ENCODE measurements around the gene SUPT20HL1. TPM values are rescaled to one million over a fixed set of nuclear protein-coding genes. Genes with fewer than 3 reads are reported as not detected.

SUPT20HL1 gene
- total and polyA plus RNA-seq, 10 of the 15 experiments (the other 5 are each of a cell fraction or from before 2014, with no cell fraction given): not detected

DNA sequence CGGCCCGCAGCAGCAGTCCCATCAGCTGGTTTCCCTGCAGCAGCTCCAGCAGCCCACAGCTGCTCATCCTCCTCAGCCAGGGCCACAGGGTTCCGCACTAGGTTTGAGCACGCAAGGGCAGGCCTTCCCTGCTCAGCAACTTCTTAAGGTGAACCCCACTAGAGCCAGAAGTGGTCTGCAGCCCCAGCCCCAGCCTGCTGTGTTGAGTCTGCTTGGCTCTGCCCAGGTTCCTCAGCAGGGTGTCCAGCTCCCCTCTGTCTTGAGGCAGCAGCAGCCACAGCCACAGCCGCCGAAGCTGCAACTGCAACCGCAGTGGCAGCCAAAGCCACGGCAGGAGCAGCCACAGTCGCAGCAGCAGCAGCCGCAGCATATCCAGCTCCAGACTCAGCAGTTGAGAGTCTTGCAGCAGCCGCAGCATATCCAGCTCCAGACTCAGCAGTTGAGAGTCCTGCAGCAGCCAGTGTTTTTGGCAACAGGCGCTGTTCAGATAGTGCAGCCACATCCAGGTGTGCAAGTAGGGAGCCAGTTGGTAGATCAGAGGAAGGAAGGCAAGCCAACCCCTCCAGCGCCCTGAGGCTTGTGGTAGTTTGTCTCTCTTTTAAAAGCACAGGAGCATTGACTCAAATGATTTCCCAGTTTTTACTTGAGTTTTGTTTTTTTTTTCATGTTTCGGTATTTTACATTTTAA lies 4.6 kb downstream of the SUPT20HL1 start:
- SMC1A ChIA-PET (ENCODE audit: uncharacterized antibody, unreplicated experiment): no interaction called here
- ATAC-seq (no peak), FAIRE-seq (no peak), DNase-seq (ENCODE audit: low read depth, low spot score) (no peak)
- in situ Hi-C loops (cut with MboI): no loop called here
- Histone ChIP-seq H3K9me3 (replicated peaks; ENCODE audit: control insufficient read depth, insufficient read depth, low read length) (no peaks in the 10 kb centered on the region), H3K27ac (ENCODE audit: control insufficient read depth, insufficient read depth) (no peak overlapping the region), H3K4me3 (no peak overlapping the region), H2AFZ (ENCODE audit: control insufficient read depth, low read depth, low read length) (no peak overlapping the region), H3K9ac (ENCODE audit: control insufficient read depth, insufficient read depth, low read length) (no peak overlapping the region), H3K79me2 (ENCODE audit: control insufficient read depth, insufficient read depth, low read length) (no peaks in the 10 kb centered on the region), H3K36me3 (ENCODE audit: control insufficient read depth in 2 of 2, insufficient read depth in 2 of 2, low read length in 1 of 2) (no peaks in the 10 kb centered on the region), H4K20me1 (ENCODE audit: control insufficient read depth, insufficient read depth) (no peaks in the 10 kb centered on the region), H3K4me1 (ENCODE audit: control insufficient read depth, insufficient read depth, low read length) (no peaks in the 10 kb centered on the region), H3K27me3 (replicated peaks in 1 of 2; ENCODE audit: control insufficient read depth in 2 of 2, insufficient read depth in 2 of 2, low read length in 1 of 2) (peaks cover 0 to 2% of the 10 kb centered on the region in 2 experiments; a peak in 1 of 4 replicates), H3K4me2 (ENCODE audit: control insufficient read depth, insufficient read depth) (no peak overlapping the region)
- WGBS (ENCODE audit: insufficient coverage, insufficient replicate concordance, low lambda C conversion rate, missing lambda C conversion rate): 71% methylated on average over 14 of the region's 14 CpGs
- RAD21 ChIA-PET (ENCODE audit: unreplicated experiment): no interaction called here
- intact Hi-C loops (cut with micrococcal nuclease; ENCODE audit: unreplicated experiment): no loop called here
- POLR2A ChIA-PET: no interaction called here
- CTCF ChIA-PET: no interaction called here
- no TSS peak for BruUV-seq (replicated peaks)
- no peak for TF ChIP-seq SP1 (IDR thresholded peaks at IDR 0.05; ENCODE audit: low read depth, low read length)
- no peak for TF ChIP-seq ZBTB4 (CRISPR knock-in tag; IDR thresholded peaks at IDR 0.05)
- no peak for TF ChIP-seq MYC (IDR thresholded peaks at IDR 0.05; ENCODE audit: insufficient read depth, insufficient read length, insufficient replicate concordance, low read length, severe bottlenecking)
- TF ChIP-seq ZNF592 (IDR thresholded peaks at IDR 0.05): no peak
- TF ChIP-seq WRNIP1 (IDR thresholded peaks at IDR 0.05; ENCODE audit: borderline replicate concordance, low read depth, low read length): no peak
- no peak for TF ChIP-seq FOXK2 (IDR thresholded peaks at IDR 0.05)
- no peak for TF ChIP-seq ZBED1 (IDR thresholded peaks at IDR 0.05; ENCODE audit: borderline replicate concordance)
- TF ChIP-seq REST (IDR thresholded peaks at IDR 0.05; ENCODE audit: low read depth, low read length): no peak
- TF ChIP-seq IRF3 (IDR thresholded peaks at IDR 0.05): no peak
- TF ChIP-seq ESRRA (IDR thresholded peaks at IDR 0.05; ENCODE audit: low read length): no peak
- no peak for TF ChIP-seq SMARCA5 (IDR thresholded peaks at IDR 0.05)
- no peak for TF ChIP-seq SREBF2 (IDR thresholded peaks at IDR 0.05; ENCODE audit: low read length)
